Peyer's patch (tissue), 4 donors: Measurements from ENCODE around the gene MYO5C. TPM values are rescaled to one million over a fixed set of nuclear protein-coding genes. Genes with fewer than 3 reads are reported as not detected.

Experiments used
- DNase-seq, 3 donors: peaks; one replicate each; pipeline ENCODE4 v3.0.0-alpha.2; 2017 to 2019
- H3K27ac ChIP-seq, 4 donors: fragments of 200-600 bp; sonication (generic); one replicate each; pipeline ENCODE4 v1.5.1; 2016 to 2019
- H3K27me3 ChIP-seq, 2 donors: fragments of 200-600 bp; sonication (generic); one replicate each; pipeline ENCODE4 v1.5.1; 2019
- H3K36me3 ChIP-seq, 3 donors: fragments of 200-600 bp; sonication (generic); one replicate each; pipeline ENCODE4 v1.5.1; 2016 to 2019
- H3K4me1 ChIP-seq, 4 donors: fragments of 200-600 bp; sonication (generic); one replicate each; pipeline ENCODE4 v1.5.1; 2016 to 2019
- H3K4me3 ChIP-seq, 4 donors: fragments of 200-600 bp; sonication (generic); 1 replicate in 3 of 4; 2 replicates in 1 of 4; pipeline ENCODE4 v1.5.1; 2016 to 2019; ENCODE audit warnings: mild to moderate bottlenecking in 1 of 4
- H3K9me3 ChIP-seq, 4 donors: fragments of 200-600 bp; sonication (generic); one replicate each; pipeline ENCODE4 v1.5.1; 2016 to 2019; ENCODE audit warnings: mild to moderate bottlenecking in 1 of 4
- POLR2A ChIP-seq, 2 donors: fragments of 450-650 bp; IDR thresholded peaks; one replicate each; pipeline ENCODE4 v1.5.1; 2017; ENCODE audit warnings: antibody characterized with exemption in 2 of 2, mild to moderate bottlenecking in 2 of 2, moderate library complexity in 2 of 2
- total RNA-seq, 4 donors: library from RNA; depleted of rRNA; stranded (reverse); fragments of >200 nt; gene quantifications; one replicate each; pipeline ENCODE4 v1.1.0, GENCODE V29; 2016
- TF ChIP-seq, protein P1 (sequence below), 6 experiments: fragments of 450-650 bp in 4 of 6; fragments of 200-600 bp in 2 of 6; sonication (generic) in 1 of 6; IDR thresholded peaks; one replicate each; pipeline ENCODE4 v1.5.1; 2017 to 2019; ENCODE audit warnings: antibody characterized with exemption in 6 of 6, mild to moderate bottlenecking in 3 of 6, moderate library complexity in 1 of 6

MYO5C gene
- total RNA-seq, 4 donors from 2014 or later, result 29.1 to 60.2 (median 45.4) TPM

DNA sequence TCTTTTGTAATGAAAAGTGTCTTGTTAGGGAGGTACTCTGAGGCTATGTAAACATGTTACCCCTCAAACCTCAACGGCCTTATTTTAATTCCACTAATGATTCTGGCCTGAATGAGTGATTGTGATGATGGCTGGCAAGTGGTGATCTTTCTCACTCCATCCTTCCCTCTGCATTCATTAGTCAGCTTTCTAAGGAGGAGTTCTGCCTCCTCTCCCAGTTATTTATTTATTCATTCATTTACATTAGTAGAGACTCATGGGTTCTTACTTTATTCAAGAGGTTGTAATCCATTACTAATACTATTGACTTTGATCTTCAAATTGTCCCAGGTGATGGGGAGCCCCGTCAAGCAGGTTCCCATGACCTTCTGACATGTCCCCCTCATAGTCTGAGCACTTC lies 139.7 kb downstream of the MYO5C start:
- H3K9me3 ChIP-seq, result no peaks in the 10 kb centered on the region
- H3K27ac ChIP-seq, result no peak overlapping the region
- H3K27me3 ChIP-seq, result no peaks in the 10 kb centered on the region
- H3K4me1 ChIP-seq, result no peaks in the 10 kb centered on the region
- no peak overlapping the region for H3K4me3 ChIP-seq
- no peak for DNase-seq
- no peaks in the 10 kb centered on the region for H3K36me3 ChIP-seq
- TF ChIP-seq, protein P1, sequence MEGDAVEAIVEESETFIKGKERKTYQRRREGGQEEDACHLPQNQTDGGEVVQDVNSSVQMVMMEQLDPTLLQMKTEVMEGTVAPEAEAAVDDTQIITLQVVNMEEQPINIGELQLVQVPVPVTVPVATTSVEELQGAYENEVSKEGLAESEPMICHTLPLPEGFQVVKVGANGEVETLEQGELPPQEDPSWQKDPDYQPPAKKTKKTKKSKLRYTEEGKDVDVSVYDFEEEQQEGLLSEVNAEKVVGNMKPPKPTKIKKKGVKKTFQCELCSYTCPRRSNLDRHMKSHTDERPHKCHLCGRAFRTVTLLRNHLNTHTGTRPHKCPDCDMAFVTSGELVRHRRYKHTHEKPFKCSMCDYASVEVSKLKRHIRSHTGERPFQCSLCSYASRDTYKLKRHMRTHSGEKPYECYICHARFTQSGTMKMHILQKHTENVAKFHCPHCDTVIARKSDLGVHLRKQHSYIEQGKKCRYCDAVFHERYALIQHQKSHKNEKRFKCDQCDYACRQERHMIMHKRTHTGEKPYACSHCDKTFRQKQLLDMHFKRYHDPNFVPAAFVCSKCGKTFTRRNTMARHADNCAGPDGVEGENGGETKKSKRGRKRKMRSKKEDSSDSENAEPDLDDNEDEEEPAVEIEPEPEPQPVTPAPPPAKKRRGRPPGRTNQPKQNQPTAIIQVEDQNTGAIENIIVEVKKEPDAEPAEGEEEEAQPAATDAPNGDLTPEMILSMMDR (IDR thresholded peaks at IDR 0.05), result no peak
- TF ChIP-seq POLR2A (IDR thresholded peaks at IDR 0.05), result no peak

DNA sequence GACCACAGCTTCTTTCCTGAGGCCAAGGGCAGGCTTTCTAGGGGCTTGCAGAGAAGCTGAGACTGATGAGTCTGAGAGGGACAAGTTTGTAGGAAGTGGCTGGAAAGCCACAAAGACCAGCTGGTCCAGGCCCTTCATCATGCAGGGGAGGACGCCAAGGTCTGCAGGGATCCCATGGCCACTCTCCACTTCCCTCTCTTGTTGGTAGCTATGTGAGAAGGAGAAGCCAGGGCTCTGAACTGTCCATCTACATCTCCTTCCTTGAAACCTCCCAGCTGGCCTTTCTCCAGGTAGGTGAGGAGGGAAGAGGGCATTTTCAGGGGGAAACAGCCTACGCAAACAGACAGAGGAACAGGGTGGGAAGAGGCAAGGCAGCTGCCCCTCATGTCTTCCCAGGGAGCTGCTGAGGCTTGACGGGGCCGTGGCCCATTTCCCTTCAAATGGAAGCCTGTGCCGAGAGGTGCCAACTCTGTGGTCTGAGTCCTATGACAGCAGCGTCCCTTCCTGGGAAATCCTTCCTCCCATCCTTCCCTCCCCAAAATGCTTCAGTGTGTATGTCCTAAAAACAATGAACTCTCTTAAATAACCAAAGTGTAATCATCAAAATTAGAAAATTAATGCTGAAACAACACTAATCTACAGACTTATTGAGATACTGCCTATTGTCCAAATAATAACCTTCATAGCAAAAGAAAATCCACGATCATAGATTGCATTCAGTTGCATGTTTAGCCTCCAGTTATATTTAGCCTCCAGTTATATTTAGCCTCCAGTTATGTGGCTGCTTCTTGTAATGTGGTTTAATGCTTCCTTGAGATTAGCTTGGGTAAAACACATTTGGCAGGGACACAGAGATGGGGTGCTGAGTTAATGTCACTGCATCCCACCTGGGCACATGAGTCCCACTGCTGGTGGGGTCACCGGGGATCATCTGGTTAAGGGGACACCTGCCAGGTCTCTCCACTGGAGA lies 140.4 kb downstream of the MYO5C start:
- no peak overlapping the region for H3K4me3 ChIP-seq
- H3K27me3 ChIP-seq, result no peaks in the 10 kb centered on the region
- no peaks in the 10 kb centered on the region for H3K36me3 ChIP-seq
- DNase-seq, result peak in 1 of 3 donors; percentile 42
- H3K4me1 ChIP-seq, result no peaks in the 10 kb centered on the region
- H3K9me3 ChIP-seq, result no peaks in the 10 kb centered on the region
- TF ChIP-seq, protein P1 (IDR thresholded peaks at IDR 0.05), result no peak
- TF ChIP-seq POLR2A (IDR thresholded peaks at IDR 0.05), result no peak
- no peak overlapping the region for H3K27ac ChIP-seq

DNA sequence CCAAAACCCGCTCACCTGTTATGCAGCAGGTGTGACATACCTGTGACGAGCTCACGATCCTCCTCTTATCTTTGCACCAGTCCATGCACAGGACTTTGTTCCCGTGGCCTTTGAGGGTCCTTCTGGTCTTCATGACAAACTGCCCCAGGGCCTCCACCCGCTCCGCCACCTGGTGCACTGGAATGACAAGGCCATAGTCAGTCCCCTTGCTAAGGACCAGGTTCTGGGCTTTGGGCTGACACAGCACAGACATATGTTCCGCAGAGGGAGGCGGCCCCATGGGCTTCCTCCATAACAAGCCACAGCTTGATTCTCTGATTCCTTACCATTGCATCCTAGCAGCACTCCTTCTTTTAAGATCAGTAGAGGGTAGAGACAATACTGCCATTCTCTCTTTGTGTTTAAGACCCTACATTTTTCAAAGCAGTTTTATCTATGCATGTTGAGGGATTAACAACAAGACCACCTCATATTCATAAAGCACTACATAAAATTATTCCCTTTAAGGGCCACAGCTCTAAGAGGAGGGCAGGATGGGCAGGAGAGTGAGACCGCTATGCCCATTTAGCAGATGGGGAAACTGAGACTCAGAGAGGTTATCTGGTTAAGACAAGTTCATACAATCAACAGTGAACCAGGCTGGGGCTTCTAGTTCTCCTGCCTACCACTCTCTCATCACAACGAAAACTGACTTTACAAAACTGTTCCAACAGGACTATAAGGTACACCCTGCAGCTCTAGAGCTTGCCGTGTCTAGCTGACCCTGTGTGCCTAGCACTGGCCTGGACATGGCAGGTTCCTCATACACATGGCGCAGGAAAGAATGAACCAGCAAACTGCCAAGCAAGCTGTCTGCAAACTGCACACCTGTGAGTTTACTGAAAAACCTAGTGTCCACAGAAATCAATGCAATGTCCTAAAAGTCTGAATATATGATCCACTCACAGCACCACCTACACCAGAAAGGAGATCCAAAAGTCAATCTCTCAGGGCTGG lies 141.4 kb downstream of the MYO5C start:
- TF ChIP-seq POLR2A (IDR thresholded peaks at IDR 0.05), result no peak

DNA sequence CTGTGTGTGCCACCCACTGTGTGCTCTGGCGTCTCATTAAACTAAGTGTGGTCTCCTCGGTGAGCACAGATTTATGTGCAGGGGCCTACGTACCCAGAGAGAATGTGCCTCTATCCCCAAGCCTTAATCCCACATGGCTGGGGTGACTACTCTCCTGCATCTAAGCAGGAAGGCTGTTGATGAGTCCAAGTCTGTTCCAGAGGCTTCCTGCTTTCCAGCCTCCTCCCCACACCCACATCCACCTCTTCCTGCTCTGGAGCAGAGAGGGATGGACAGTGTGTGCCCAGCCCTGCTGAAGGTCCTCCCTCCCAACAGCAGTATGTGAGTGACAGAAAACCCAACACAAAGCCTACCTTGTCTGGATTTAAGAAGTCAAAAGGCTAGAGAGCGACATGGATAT lies 144.3 kb downstream of the MYO5C start:
- Histone ChIP-seq H3K9me3 (no peaks in the 10 kb centered on the region), H3K27ac (no peak overlapping the region)
- TF ChIP-seq, protein P1 (IDR thresholded peaks at IDR 0.05), result no peak
- no peak for TF ChIP-seq POLR2A (IDR thresholded peaks at IDR 0.05)

More for the DNA sequence above, 141.4 kb downstream of the MYO5C start:
- H3K27me3 ChIP-seq, result no peaks in the 10 kb centered on the region
- DNase-seq, result peak in 1 of 3 donors; percentile 46
- H3K36me3 ChIP-seq, result no peaks in the 10 kb centered on the region
- no peak overlapping the region for H3K27ac ChIP-seq
- H3K4me1 ChIP-seq, result no peaks in the 10 kb centered on the region
- no peak overlapping the region for H3K4me3 ChIP-seq
- H3K9me3 ChIP-seq, result no peaks in the 10 kb centered on the region

DNA sequence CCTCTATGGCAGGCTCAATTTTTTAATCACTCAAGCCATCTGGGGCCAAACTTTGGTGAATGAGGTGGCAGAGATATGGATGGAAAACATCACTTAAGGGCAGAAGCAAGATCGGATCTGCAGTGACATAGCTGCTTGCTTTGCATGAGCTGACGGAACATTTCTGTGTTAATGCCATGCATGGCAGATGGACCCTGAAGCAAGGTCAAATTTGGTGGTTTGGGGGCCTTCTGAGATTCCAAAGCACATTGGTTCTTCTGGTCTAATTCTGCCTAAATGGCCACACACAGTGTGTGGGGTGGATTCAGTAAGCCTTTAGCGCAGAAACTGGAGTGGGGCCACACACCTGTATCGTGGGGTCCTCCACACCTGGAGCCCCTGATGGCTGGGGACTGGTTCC lies 144.7 kb downstream of the MYO5C start:
- Histone ChIP-seq H3K36me3 (peaks cover 0 to 5% (median 0%) of the 10 kb centered on the region in 3 donors), H3K9me3 (no peaks in the 10 kb centered on the region), H3K27ac (no peak overlapping the region), H3K4me1 (no peaks in the 10 kb centered on the region), H3K27me3 (no peaks in the 10 kb centered on the region), H3K4me3 (no peak overlapping the region)
- peak in 1 of 3 donors; percentile 30 for DNase-seq
- no peak for TF ChIP-seq POLR2A (IDR thresholded peaks at IDR 0.05)
- TF ChIP-seq, protein P1 (IDR thresholded peaks at IDR 0.05), result no peak

More for the DNA sequence above, 144.3 kb downstream of the MYO5C start:
- H3K4me3 ChIP-seq, result no peak overlapping the region
- DNase-seq, result peak in 1 of 3 donors; percentile 22
- no peaks in the 10 kb centered on the region for H3K27me3 ChIP-seq
- H3K4me1 ChIP-seq, result no peaks in the 10 kb centered on the region
- H3K36me3 ChIP-seq, result peaks cover 0 to 5% (median 0%) of the 10 kb centered on the region in 3 donors
